Esophagus squamous epithelium (tissue), 5 donors: ENCODE measurements around the gene PRMT2. TPM values are rescaled to one million over a fixed set of nuclear protein-coding genes. Genes with fewer than 3 reads are reported as not detected.
A peak's percentile ranks its signal among the peaks of the same experiment; 100 is the strongest.

Source experiments
- DNase-seq: peaks from one replicate; lab custom pipeline; 2025; lab: John Stamatoyannopoulos, UW
- H3K27ac ChIP-seq, 4 donors: fragments of 200-600 bp; sonication (generic); one replicate each; pipeline ENCODE4 v1.5.1; 2016 to 2019; ENCODE audit warnings: mild to moderate bottlenecking in 1 of 4
- H3K27me3 ChIP-seq, 4 donors: fragments of 200-600 bp; sonication (generic); 1 replicate in 3 of 4; 2 replicates in 1 of 4; pipeline versions ENCODE4 v1.5.1 to v1.6.0; 2017 to 2021; ENCODE audit warnings: antibody characterized with exemption in 1 of 4
- H3K36me3 ChIP-seq, 3 donors: fragments of 200-600 bp; sonication (generic); one replicate each; pipeline ENCODE4 v1.5.1; 2016 to 2019
- H3K4me1 ChIP-seq, 3 donors: fragments of 200-600 bp; sonication (generic); one replicate each; pipeline ENCODE4 v1.5.1; 2017 to 2019
- H3K4me3 ChIP-seq, 4 donors: fragments of 200-600 bp; sonication (generic); 1 replicate in 3 of 4; 2 replicates in 1 of 4; pipeline ENCODE4 v1.5.1; 2016 to 2019; ENCODE audit warnings: mild to moderate bottlenecking in 2 of 4, moderate library complexity in 1 of 4
- H3K9me3 ChIP-seq, 3 donors: fragments of 200-600 bp; sonication (generic); one replicate each; pipeline ENCODE4 v1.5.1; 2016 to 2019
- POLR2A ChIP-seq, 4 donors: fragments of 450-650 bp; IDR thresholded peaks; one replicate each; pipeline ENCODE4 v1.6.1; 2017; ENCODE audit warnings: antibody characterized with exemption in 4 of 4, mild to moderate bottlenecking in 4 of 4, moderate library complexity in 3 of 4
- WGBS, 2 donors: methylation state at CpG; one replicate each; pipeline ENCODE4 v1.1.5; 2018; 5-methylcytosine and 5-hydroxymethylcytosine counted together
- intact Hi-C: fragments of 100-400 bp; cut with DNase I; formaldehyde crosslinking; loops from one replicate; pipeline ENCODE4 v1.15.0; 2022
- total RNA-seq, 4 donors: library from RNA; depleted of rRNA; stranded (reverse); fragments of >200 nt; gene quantifications; one replicate each; pipeline ENCODE4 v1.1.0, GENCODE V29; 2016
- TF ChIP-seq, protein P1 (sequence below), 6 experiments: fragments of 450-650 bp in 4 of 6; fragments of 200-600 bp in 2 of 6; sonication (generic) in 2 of 6; IDR thresholded peaks; one replicate each; pipeline ENCODE4 v1.5.1; 2016 to 2019; ENCODE audit warnings: antibody characterized with exemption in 6 of 6, mild to moderate bottlenecking in 4 of 6, moderate library complexity in 4 of 6
- donor health status: DM: yes; HTN: yes; CAD: no.

PRMT2 gene
- total RNA-seq, 4 donors from 2014 or later, result 72.3 to 125 (median 101) TPM

DNA sequence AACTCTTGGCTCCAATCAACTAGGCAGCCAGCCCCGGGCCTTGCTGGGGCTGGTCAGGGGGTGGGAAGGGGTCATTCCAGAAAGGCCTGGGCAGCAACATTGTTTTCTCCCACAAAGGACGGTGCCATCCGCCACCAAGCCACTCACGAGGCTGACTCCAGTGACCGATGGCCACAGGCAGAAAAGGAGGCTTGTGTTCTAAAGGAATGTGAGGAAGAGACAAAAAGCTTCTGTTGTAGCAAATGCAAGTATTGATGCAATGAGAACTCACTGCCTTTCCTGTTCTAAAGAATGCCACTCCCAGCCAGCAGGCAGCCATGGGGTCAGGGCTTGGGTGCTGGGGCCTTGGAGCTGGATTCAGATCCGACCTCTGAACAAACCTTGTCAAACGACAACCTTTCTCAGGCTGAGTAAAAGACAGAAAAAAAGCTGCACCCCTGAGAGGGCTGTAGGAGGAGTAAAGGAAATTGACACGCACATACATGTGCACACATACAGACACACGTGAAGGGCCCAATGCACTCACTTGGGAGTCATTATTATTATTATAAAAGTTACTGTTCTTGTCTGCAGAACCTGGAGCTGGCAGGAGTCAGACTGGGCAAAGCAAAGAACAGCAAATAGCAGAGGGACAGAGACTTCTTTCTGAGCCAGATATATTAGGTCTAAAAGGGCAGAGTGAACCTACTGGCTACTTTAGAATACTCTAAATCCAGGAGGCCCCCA is 13.9 kb upstream of the PRMT2 start:
- H3K4me3 ChIP-seq, result no peak overlapping the region
- intact Hi-C loops, result no loop called here
- H3K27ac ChIP-seq, result peak overlapping the region in 3 of 4 donors; percentile 8 to 66 (median 56)
- no peaks in the 10 kb centered on the region for H3K36me3 ChIP-seq
- no peak for DNase-seq
- peaks cover 0 to 17% (median 10%) of the 10 kb centered on the region in 3 donors for H3K9me3 ChIP-seq
- TF ChIP-seq POLR2A (IDR thresholded peaks at IDR 0.05), result no peak
- TF ChIP-seq, protein P1, sequence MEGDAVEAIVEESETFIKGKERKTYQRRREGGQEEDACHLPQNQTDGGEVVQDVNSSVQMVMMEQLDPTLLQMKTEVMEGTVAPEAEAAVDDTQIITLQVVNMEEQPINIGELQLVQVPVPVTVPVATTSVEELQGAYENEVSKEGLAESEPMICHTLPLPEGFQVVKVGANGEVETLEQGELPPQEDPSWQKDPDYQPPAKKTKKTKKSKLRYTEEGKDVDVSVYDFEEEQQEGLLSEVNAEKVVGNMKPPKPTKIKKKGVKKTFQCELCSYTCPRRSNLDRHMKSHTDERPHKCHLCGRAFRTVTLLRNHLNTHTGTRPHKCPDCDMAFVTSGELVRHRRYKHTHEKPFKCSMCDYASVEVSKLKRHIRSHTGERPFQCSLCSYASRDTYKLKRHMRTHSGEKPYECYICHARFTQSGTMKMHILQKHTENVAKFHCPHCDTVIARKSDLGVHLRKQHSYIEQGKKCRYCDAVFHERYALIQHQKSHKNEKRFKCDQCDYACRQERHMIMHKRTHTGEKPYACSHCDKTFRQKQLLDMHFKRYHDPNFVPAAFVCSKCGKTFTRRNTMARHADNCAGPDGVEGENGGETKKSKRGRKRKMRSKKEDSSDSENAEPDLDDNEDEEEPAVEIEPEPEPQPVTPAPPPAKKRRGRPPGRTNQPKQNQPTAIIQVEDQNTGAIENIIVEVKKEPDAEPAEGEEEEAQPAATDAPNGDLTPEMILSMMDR (IDR thresholded peaks at IDR 0.05), result no peak
- WGBS, 2 donors, result 67 to 68% methylated on average over 6 to 8 of the region's 9 CpGs
- H3K27me3 ChIP-seq, result peaks cover 0 to 22% (median 0%) of the 10 kb centered on the region in 4 donors
- no peaks in the 10 kb centered on the region for H3K4me1 ChIP-seq

DNA sequence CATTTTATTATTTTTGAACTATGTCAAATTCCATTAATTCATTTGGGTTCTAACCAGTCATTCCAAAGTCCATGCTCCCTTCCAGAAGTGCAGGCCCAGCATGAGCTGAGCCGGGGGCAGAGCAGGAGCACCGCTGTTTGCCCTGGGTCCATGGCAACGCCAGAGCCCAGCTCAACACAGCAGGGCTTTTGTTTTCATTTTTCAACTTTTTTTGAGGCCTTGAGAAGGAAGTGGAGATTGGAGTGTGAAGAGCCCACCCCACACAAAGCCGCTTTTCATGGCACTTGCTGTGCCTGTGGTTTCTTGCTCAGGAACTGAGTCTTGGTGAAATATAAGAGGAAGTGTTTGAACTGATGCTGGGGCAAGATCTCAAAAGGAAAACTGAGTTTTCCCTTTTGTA is 13.2 kb upstream of the PRMT2 start:
- 53 to 81% methylated on average over 4 of the region's 4 CpGs for WGBS, 2 donors
- H3K27ac ChIP-seq, result peak overlapping the region in 3 of 4 donors; percentile 8 to 66 (median 56)

DNA sequence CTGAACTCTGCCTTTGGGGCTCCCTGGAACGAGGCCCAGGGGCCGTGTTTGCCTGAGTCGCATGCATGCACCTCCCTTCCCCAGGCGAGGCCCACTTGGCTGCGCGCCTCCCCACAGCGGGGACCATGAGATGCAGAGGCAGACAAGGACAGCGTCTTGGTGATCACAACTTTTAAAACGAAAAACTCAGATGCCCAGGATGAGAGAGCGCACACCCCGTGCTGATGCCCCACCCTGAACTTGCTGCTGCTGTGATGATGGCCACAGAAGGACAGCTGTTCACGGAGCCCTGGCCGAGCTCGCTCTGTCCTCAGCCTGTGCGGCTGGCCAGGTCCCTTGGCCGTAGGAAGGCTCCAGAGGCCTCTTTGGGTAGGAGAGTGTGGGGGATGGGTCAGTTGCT is 11.4 kb upstream of the PRMT2 start:
- Histone ChIP-seq H3K27me3 (peaks cover 0 to 20% (median 0%) of the 10 kb centered on the region in 4 donors), H3K4me3 (no peak overlapping the region), H3K9me3 (peaks cover 0 to 22% (median 10%) of the 10 kb centered on the region in 3 donors), H3K36me3 (no peaks in the 10 kb centered on the region), H3K4me1 (no peaks in the 10 kb centered on the region), H3K27ac (no peak overlapping the region)
- no peak for DNase-seq
- TF ChIP-seq, protein P1 (IDR thresholded peaks at IDR 0.05), result no peak
- intact Hi-C loops, result no loop called here
- WGBS, 2 donors, result 79 to 80% methylated on average over 9 to 16 of the region's 16 CpGs

More for the DNA sequence above, 13.2 kb upstream of the PRMT2 start:
- H3K9me3 ChIP-seq, result peaks cover 0 to 22% (median 10%) of the 10 kb centered on the region in 3 donors
- H3K4me1 ChIP-seq, result no peaks in the 10 kb centered on the region
- peaks cover 0 to 22% (median 0%) of the 10 kb centered on the region in 4 donors for H3K27me3 ChIP-seq
- H3K36me3 ChIP-seq, result no peaks in the 10 kb centered on the region
- TF ChIP-seq, protein P1 (IDR thresholded peaks at IDR 0.05), result no peak
- no peak for TF ChIP-seq POLR2A (IDR thresholded peaks at IDR 0.05)
- DNase-seq, result no peak
- intact Hi-C loops, result no loop called here
- no peak overlapping the region for H3K4me3 ChIP-seq

- Histone ChIP-seq H3K36me3 (no peaks in the 10 kb centered on the region), H3K27me3 (peaks cover 0 to 13% (median 0%) of the 10 kb centered on the region in 4 donors), H3K4me3 (no peak overlapping the region), H3K9me3 (peaks cover 0 to 22% (median 10%) of the 10 kb centered on the region in 3 donors), H3K27ac (no peak overlapping the region), H3K4me1 (no peaks in the 10 kb centered on the region)
- intact Hi-C loops, result no loop called here
- TF ChIP-seq, protein P1 (IDR thresholded peaks at IDR 0.05), result no peak
- no peak for TF ChIP-seq POLR2A (IDR thresholded peaks at IDR 0.05)
- 71 to 88% methylated on average over 1 of the region's 1 CpG for WGBS, 2 donors
- no peak for DNase-seq
Measured at GRCh38 chr21:46625759-46626158, 9.7 kb upstream of the PRMT2 start.

DNA sequence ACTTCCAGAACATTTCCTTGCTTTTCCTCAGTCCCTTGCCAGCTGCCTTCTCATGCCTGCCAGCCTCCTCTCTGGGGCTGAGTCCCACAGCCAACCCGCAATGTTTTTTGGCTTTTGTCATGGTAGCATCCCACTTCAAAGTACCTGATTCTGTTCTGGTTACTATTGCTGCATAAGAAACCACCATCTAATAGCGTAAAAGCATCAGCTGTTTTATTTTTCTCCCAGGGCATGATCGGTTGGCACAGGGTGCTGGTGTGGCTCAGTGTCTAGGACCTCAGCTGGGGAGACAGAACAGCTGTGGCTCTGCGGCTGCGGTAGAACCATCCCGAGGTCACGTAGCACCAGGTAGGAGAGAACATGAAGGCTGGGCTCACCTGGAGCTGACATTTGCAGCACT is 8.9 kb upstream of the PRMT2 start:
- TF ChIP-seq, protein P1 (IDR thresholded peaks at IDR 0.05), result no peak
- no peak for TF ChIP-seq POLR2A (IDR thresholded peaks at IDR 0.05)
- DNase-seq, result no peak
- Histone ChIP-seq H3K4me1 (no peaks in the 10 kb centered on the region), H3K9me3 (peaks cover 0 to 22% (median 10%) of the 10 kb centered on the region in 3 donors), H3K36me3 (no peaks in the 10 kb centered on the region), H3K4me3 (no peak overlapping the region), H3K27me3 (peaks cover 0 to 16% (median 0%) of the 10 kb centered on the region in 4 donors), H3K27ac (no peak overlapping the region)
- intact Hi-C loops, result no loop called here
- WGBS, 2 donors, result 75 to 97% methylated on average over 2 to 7 of the region's 7 CpGs
